ENCODE results near the gene TMEM91. TPM values are rescaled to one million over a fixed set of nuclear protein-coding genes. Genes with fewer than 3 reads are reported as not detected.

TMEM91 gene
- total RNA-seq, 2 experiments from 2014 or later = 10.7 to 12.7 TPM

DNA sequence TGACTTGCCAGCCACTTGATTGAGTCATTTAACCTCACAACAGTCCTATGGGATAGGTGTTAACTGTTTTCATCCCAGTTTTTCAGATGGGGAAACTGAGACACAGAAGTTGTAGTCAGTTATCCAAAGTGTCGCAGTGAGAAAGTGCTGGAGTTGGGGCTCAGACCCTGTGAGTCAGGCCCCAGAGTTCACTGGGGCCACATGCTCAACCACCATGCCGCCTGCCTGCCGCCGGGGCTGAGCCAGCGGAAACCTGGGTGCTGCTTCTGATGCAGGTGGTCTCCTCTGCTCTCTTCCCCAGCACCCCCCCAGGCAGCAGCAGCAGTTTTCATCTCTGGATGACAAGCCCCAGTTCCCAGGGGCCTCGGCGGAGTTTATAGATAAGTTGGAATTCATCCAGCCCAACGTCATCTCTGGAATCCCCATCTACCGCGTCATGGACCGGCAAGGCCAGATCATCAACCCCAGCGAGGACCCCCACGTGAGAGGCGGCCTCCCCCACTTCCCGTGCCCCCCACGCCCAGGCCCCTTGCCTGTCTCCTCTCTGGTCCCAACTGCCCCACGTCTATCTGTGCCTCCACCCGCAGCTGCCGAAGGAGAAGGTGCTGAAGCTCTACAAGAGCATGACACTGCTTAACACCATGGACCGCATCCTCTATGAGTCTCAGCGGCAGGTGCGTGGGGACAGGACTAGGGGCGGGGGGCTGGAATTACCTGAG, 34.2 kb downstream of the TMEM91 start:
- H4K20me1 ChIP-seq (ENCODE audit: insufficient read depth, low read length) = no peaks in the 10 kb centered on the region
- TF ChIP-seq EZH2phosphoT487 (IDR thresholded peaks at IDR 0.05; ENCODE audit: borderline replicate concordance, low read depth, low read length) (no peak), CTCF (conservative IDR thresholded peaks at IDR 0.05; ENCODE audit: low read length) (no peak)
- ChIA-PET POLR2A (interaction anchor here (0.7 kb wide), 1 partner anchor 138 kb away, joined by 3 read pairs; no protein-coding TSS in a partner anchor), CTCF (ENCODE audit: unreplicated experiment) (interaction anchor here (0.5 to 0.7 kb wide), 2 partner anchors 68 to 160 kb away, joined by 5 read pairs; no protein-coding TSS in a partner anchor)
- no peaks in the 10 kb centered on the region for H3K9me3 ChIP-seq (ENCODE audit: low read length)
- H3K36me3 ChIP-seq (ENCODE audit: insufficient read depth, low read length) = peaks cover 6% of the 10 kb centered on the region; the same call in 1 of the 2 replicates
- H3K4me2 ChIP-seq (ENCODE audit: low read length) = no peak overlapping the region
- H3K4me3 ChIP-seq (ENCODE audit: low read depth, low read length, poor library complexity, severe bottlenecking) = no peak overlapping the region
- DNase-seq (ENCODE audit: low spot score) = no peak
- H3K79me2 ChIP-seq (ENCODE audit: insufficient read depth, low read depth, low read length) = no peaks in the 10 kb centered on the region
- no peak overlapping the region for H2AFZ ChIP-seq (ENCODE audit: low read length)
- H3K27ac ChIP-seq (ENCODE audit: low read depth, low read length, poor library complexity, severe bottlenecking) = no peak overlapping the region
- intact Hi-C loops (cut with micrococcal nuclease; ENCODE audit: unreplicated experiment) = no loop called here
- no peaks in the 10 kb centered on the region for H3K9me2 ChIP-seq (ENCODE audit: insufficient read depth, low read length)
- no TSS peak for BruUV-seq (replicated peaks)
- peaks cover 10% of the 10 kb centered on the region for H3K4me1 ChIP-seq (ENCODE audit: insufficient read depth, low read length, poor library complexity, severe bottlenecking)

DNA sequence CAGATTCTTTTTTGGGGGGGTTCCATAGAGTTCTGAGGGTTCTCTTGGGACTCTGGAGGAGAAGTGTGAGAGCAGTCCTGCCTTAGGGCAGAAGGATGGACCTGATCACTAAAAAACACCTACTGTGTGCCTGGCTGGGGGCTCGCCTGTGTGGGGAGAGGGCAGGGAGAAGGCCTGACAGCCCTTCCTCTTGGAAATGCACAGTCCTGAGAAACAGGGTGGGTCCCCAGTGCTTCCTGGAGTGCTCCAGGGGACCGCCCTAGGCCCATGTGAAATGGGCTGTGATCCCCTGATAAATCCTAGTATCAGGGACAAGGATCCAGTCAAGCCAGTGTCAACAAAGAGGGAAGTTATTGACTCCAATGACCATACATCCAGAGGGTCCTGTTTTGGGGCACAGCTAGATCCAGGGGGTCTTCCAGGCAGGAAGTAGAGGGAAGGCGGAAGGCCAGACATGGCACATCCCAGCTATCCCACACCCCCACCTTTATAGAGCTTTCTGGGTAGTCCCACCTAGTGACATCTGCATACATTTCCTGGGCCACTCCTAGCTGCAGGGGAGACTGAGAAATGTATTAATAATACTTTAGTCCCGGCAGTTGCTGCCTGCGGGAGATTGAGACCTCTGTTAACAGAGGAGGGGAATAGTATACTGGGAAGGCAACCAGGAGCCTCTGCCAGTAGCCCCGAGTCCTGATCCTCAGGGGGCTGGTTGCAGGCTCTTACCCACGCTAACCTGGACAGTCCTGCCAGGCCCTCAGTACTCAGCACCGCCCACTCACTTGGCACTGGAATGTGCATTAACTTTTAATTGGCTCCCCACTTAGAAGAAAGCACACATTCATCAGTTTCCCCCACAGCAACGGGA, 35.0 kb downstream of the TMEM91 start:
- TF ChIP-seq EZH2phosphoT487 (IDR thresholded peaks at IDR 0.05; ENCODE audit: borderline replicate concordance, low read depth, low read length) (no peak), CTCF (conservative IDR thresholded peaks at IDR 0.05; ENCODE audit: low read length) (no peak)
- no TSS peak for BruUV-seq (replicated peaks)
- CTCF ChIA-PET (ENCODE audit: unreplicated experiment) = interaction anchor here (0.7 kb wide), 1 partner anchor 159 kb away, joined by 5 read pairs; no protein-coding TSS in a partner anchor

More for the DNA sequence above, 35.0 kb downstream of the TMEM91 start:
- intact Hi-C loops (cut with micrococcal nuclease; ENCODE audit: unreplicated experiment) = no loop called here
- H3K27ac ChIP-seq (ENCODE audit: low read depth, low read length, poor library complexity, severe bottlenecking) = no peak overlapping the region
- H4K20me1 ChIP-seq (ENCODE audit: insufficient read depth, low read length) = no peaks in the 10 kb centered on the region
- no peak overlapping the region for H3K4me3 ChIP-seq (ENCODE audit: low read depth, low read length, poor library complexity, severe bottlenecking)
- H3K9me3 ChIP-seq (ENCODE audit: low read length) = no peaks in the 10 kb centered on the region
- H3K79me2 ChIP-seq (ENCODE audit: insufficient read depth, low read depth, low read length) = no peaks in the 10 kb centered on the region
- H3K36me3 ChIP-seq (ENCODE audit: insufficient read depth, low read length) = peaks cover 6% of the 10 kb centered on the region; the same call in 1 of the 2 replicates
- peaks cover 10% of the 10 kb centered on the region for H3K4me1 ChIP-seq (ENCODE audit: insufficient read depth, low read length, poor library complexity, severe bottlenecking)
- POLR2A ChIA-PET = no interaction called here
- no peak overlapping the region for H3K4me2 ChIP-seq (ENCODE audit: low read length)
- DNase-seq (ENCODE audit: low spot score) = no peak
- H3K9me2 ChIP-seq (ENCODE audit: insufficient read depth, low read length) = no peaks in the 10 kb centered on the region
- no peak overlapping the region for H2AFZ ChIP-seq (ENCODE audit: low read length)
